HK-2 (cell line): ENCODE data around the gene FBXO33.
"Not testable (repeated sequence)": the region's sequence is repeated elsewhere in the genome, so short reads cannot be mapped to it uniquely, and the experiment has no call there.

Experiments used
- DNase-seq: peaks from one replicate; pipeline ENCODE4 v3.0.0-alpha.2; 2018; ENCODE audit not compliant: unreplicated experiment

FBXO33 gene

DNA sequence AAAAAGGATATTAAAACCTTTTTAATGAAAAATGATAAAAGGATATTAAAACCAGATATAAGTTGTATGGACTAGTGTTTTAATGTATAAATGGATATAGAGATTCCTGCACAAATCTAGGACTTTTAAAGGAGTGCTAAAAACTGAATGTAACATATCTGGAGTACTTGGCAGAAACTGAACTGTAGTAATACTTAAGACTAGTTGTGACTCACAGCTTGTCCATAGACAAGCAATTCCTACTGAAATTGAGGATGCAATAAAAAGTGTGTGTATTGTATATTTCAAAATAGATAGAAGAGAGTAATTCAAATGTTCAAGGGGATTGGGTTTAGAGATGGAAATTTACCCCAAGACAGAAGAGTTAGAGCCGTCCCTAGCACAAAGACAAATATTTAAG lies 59.6 kb downstream of the FBXO33 start:
- no peak for DNase-seq

GRCh38 chr14:39370415-39370814 lies 61.8 kb downstream of the FBXO33 start:
- DNase-seq = no peak

DNA sequence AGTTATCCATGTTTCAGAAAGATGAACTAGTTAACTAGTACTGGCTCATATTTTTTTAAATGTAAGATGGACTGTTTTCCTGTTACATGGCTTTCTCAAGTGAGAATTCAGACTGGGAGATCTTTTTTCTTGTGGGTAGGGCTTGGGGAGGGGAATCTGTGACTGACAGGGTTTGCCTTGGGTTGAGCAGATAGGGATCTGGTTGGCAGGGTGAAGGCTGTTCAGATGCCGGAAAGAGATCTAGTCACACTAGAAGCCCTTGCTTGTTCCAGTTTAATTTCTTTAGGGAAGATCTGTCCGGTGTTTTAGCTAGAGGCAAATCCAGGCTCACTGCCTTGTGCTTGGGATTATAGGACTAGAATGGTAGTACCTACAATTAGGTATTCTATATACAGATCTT lies 63.2 kb downstream of the FBXO33 start:
- no peak for DNase-seq

GRCh38 chr14:39368261-39368959 lies 63.8 kb downstream of the FBXO33 start:
- peak; percentile 32 for DNase-seq

- DNase-seq = no peak
Measured at GRCh38 chr14:39367387-39367751, 64.9 kb downstream of the FBXO33 start.

- DNase-seq = no peak
Measured at GRCh38 chr14:39366460-39367386, 65.5 kb downstream of the FBXO33 start.

GRCh38 chr14:39365354-39365753 lies 66.9 kb downstream of the FBXO33 start:
- DNase-seq = no peak

GRCh38 chr14:39364509-39364908 lies 67.7 kb downstream of the FBXO33 start:
- DNase-seq = no peak

GRCh38 chr14:39361556-39361955 lies 70.7 kb downstream of the FBXO33 start:
- DNase-seq = not testable (repeated sequence)

DNA sequence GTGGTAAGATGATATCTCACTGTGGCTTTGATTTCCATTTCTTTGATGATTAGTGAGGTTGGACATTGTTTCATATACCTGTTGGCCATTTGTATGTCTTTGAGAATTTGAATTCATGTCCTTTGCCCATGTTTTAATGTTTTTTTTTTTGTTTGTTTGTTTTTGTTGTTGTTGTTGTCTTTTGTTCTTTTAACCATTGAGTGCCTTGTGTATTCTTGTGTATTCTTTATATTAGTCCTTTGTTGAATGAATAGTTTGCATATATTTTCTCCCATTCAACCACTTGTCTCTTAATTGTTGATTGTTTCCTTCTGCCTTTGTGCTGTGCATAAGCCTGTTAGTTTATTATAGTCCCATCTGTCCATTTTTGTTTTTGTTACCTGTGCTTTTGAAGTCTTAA lies 71.9 kb downstream of the FBXO33 start:
- DNase-seq = no peak

- DNase-seq = not testable (repeated sequence)
Measured at GRCh38 chr14:39359069-39359468, 73.2 kb downstream of the FBXO33 start.

DNA sequence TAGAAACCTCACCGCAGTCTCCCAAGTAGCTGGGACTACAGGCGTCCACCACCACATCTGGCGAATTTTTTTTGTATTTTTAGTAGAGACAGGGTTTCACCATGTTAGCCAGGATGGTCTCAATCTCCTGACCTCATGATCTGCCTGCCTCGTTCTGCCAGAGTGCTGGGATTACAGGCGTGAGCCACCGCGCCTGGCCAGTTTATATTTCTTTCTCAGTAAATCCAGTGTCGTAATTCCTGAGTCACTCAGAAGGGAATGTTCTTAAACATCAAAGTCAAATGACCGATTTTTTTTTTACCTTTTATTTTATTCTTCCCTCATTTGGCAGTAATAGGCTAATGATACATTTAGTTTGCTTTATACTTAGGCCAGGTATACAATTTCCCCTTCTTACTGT lies 80.5 kb downstream of the FBXO33 start:
- no peak for DNase-seq

GRCh38 chr14:39350866-39351265 lies 81.4 kb downstream of the FBXO33 start:
- DNase-seq = no peak
